GM12878 (cell line): ENCODE data around the gene TNK1. TPM values are rescaled to one million over a fixed set of nuclear protein-coding genes. Genes with fewer than 3 reads are reported as not detected.

Experiments
- ATAC-seq: fragments of 200-7000 bp; cut with Tn5 transposase; 3 replicates; pipeline ENCODE4 v1.9.1; 2020; ENCODE audit warnings: mild to moderate bottlenecking, moderate library complexity
- BruUV-seq: library from RNA; stranded (reverse); fragments of 400-500 nt; replicated peaks from 2 replicates; lab custom pipeline; 2021; lab: Mats Ljungman, UMichigan
- CTCF ChIA-PET: fragments of 300-600 bp; sonication (Branson Sonifier 250); formaldehyde crosslinking; extraction: SDS; loops from one replicate; lab custom pipeline; 2021; ENCODE audit warnings: inconsistent platforms; lab: Yijun Ruan, JAX
- POLR2A ChIA-PET: fragments of 350-600 bp; formaldehyde crosslinking; extraction: SDS; loops from one replicate; lab custom pipeline; 2021; ENCODE audit warnings: inconsistent platforms; lab: Charles Lee
- RAD21 ChIA-PET: fragments of 300-600 bp; sonication (Branson Sonifier 250); formaldehyde crosslinking; loops from one replicate; lab custom pipeline; 2023; ENCODE audit warnings: antibody characterized with exemption; ENCODE audit not compliant: unreplicated experiment; lab: Charles Lee
- SMC1A ChIA-PET: fragments of 300-600 bp; sonication (Branson Sonifier 250); formaldehyde crosslinking; loops from one replicate; lab custom pipeline; 2023; ENCODE audit not compliant: unreplicated experiment, uncharacterized antibody; lab: Charles Lee
- DNase-seq: peaks from one replicate; pipeline ENCODE4 v3.0.0-alpha.2; 2011; ENCODE audit warnings: low read depth, low spot score
- FAIRE-seq: peaks from 3 replicates; lab custom pipeline; 2011; peaks lifted over from hg19 to GRCh38; lab: Jason Lieb, UNC
- H2AFZ ChIP-seq: 2 replicates; pipeline ENCODE4 v1.6.0; 2011; ENCODE audit warnings: low read depth, low read length, control low read depth; ENCODE audit not compliant: control insufficient read depth
- H3K27ac ChIP-seq: 2 replicates; pipeline ENCODE4 v1.5.1; 2011; ENCODE audit warnings: control low read depth; ENCODE audit not compliant: control insufficient read depth, insufficient read depth
- H3K27me3 ChIP-seq, 2 experiments: replicated peaks in 1 of 2; 2 replicates each; pipeline versions ENCODE4 v1.6.0 to v1.6.1; 2011; ENCODE audit warnings: low read length in 1 of 2; ENCODE audit not compliant: control insufficient read depth in 2 of 2, insufficient read depth in 2 of 2
- H3K36me3 ChIP-seq, 2 experiments: 2 replicates each; pipeline ENCODE4 v1.5.1; 2011; ENCODE audit warnings: low read length in 1 of 2; ENCODE audit not compliant: control insufficient read depth in 2 of 2, insufficient read depth in 2 of 2
- H3K4me1 ChIP-seq: 2 replicates; pipeline ENCODE4 v1.6.1; 2011; ENCODE audit warnings: mild to moderate bottlenecking, low read length, moderate library complexity, mixed read lengths; ENCODE audit not compliant: control insufficient read depth, insufficient read depth
- H3K4me2 ChIP-seq: 2 replicates; pipeline ENCODE4 v1.6.0; 2011; ENCODE audit warnings: control low read depth; ENCODE audit not compliant: control insufficient read depth, insufficient read depth
- H3K4me3 ChIP-seq: fragments of 200-600 bp; sonication (generic); 2 replicates; pipeline ENCODE4 v1.5.1; 2016
- H3K79me2 ChIP-seq: 2 replicates; pipeline ENCODE4 v1.6.0; 2011; ENCODE audit warnings: low read length; ENCODE audit not compliant: control insufficient read depth, insufficient read depth
- H3K9ac ChIP-seq: 2 replicates; pipeline ENCODE4 v1.8.0; 2011; ENCODE audit warnings: low read length, control low read depth, mixed read lengths; ENCODE audit not compliant: control insufficient read depth, insufficient read depth
- H3K9me3 ChIP-seq: replicated peaks from 3 replicates; pipeline ENCODE4 v1.5.1; 2011; ENCODE audit warnings: mild to moderate bottlenecking, low read length; ENCODE audit not compliant: control insufficient read depth, insufficient read depth
- H4K20me1 ChIP-seq: 2 replicates; pipeline ENCODE4 v1.6.0; 2011; ENCODE audit not compliant: control insufficient read depth, insufficient read depth
- DPF2 ChIP-seq: fragments of 450-650 bp; IDR thresholded peaks from 2 replicates; pipeline ENCODE4 v1.6.1; 2017; ENCODE audit warnings: mild to moderate bottlenecking
- EED ChIP-seq: sonication (generic); IDR thresholded peaks from 2 replicates; pipeline ENCODE4 v1.6.1; 2016; ENCODE audit warnings: antibody characterized with exemption, low read depth
- GATAD2B ChIP-seq: fragments of 450-650 bp; conservative IDR thresholded peaks from 2 replicates; pipeline ENCODE4 v1.6.1; 2017; ENCODE audit warnings: low read depth, mild to moderate bottlenecking, moderate library complexity
- HDGF ChIP-seq: fragments of 450-650 bp; IDR thresholded peaks from 2 replicates; pipeline ENCODE4 v1.6.1; 2016; ENCODE audit warnings: antibody characterized with exemption
- LARP7 ChIP-seq: fragments of 450-650 bp; IDR thresholded peaks from 2 replicates; pipeline ENCODE4 v1.6.1; 2017; ENCODE audit warnings: mild to moderate bottlenecking
- POLR2AphosphoS2 ChIP-seq: IDR thresholded peaks from 2 replicates; pipeline ENCODE4 v1.6.1; 2011; ENCODE audit warnings: low read depth, mild to moderate bottlenecking, low read length, improper control_type of control experiment, moderate library complexity
- POLR2AphosphoS5 ChIP-seq: IDR thresholded peaks from 2 replicates; pipeline ENCODE4 v1.6.1; 2011; ENCODE audit warnings: mild to moderate bottlenecking, low read length, inconsistent platforms
- SMAD1 ChIP-seq: fragments of 450-650 bp; IDR thresholded peaks from 2 replicates; pipeline ENCODE4 v1.6.1; 2018; ENCODE audit warnings: mild to moderate bottlenecking, low read depth; ENCODE audit not compliant: partially characterized antibody
- SMC3 ChIP-seq: IDR thresholded peaks from 2 replicates; pipeline ENCODE4 v1.6.1; 2011; ENCODE audit warnings: low read length, improper control_type of control experiment, borderline replicate concordance
- TARDBP ChIP-seq: IDR thresholded peaks from 2 replicates; pipeline ENCODE4 v1.6.1; 2016; ENCODE audit warnings: borderline replicate concordance
- YY1 ChIP-seq: IDR thresholded peaks from 2 replicates; pipeline ENCODE4 v1.6.1; 2011; ENCODE audit warnings: low read depth, mild to moderate bottlenecking, low read length
- ZBED1 ChIP-seq: IDR thresholded peaks from 2 replicates; pipeline ENCODE4 v1.6.1; 2016; ENCODE audit warnings: borderline replicate concordance
- ZNF24 ChIP-seq: fragments of 450-650 bp; IDR thresholded peaks from 2 replicates; pipeline ENCODE4 v1.6.1; 2017; ENCODE audit warnings: antibody characterized with exemption, mild to moderate bottlenecking
- ZNF622 ChIP-seq: fragments of 450-650 bp; IDR thresholded peaks from 2 replicates; pipeline ENCODE4 v1.6.1; 2017; ENCODE audit warnings: mild to moderate bottlenecking, inconsistent platforms
- WGBS: methylation state at CpG from one replicate; pipeline ENCODE4 v1.1.6; 2016; ENCODE audit warnings: low lambda C conversion rate; ENCODE audit not compliant: insufficient replicate concordance, insufficient coverage; ENCODE audit errors: missing lambda C conversion rate; 5-methylcytosine and 5-hydroxymethylcytosine counted together
- in situ Hi-C: fragments of 300-500 bp; cut with MboI; formaldehyde crosslinking; loops from 9 replicates; pipeline ENCODE4 v1.14.3; 2018; ENCODE audit warnings: mixed read lengths
- intact Hi-C: fragments of 100-400 bp; cut with micrococcal nuclease; formaldehyde crosslinking; loops from one replicate; pipeline ENCODE4 v1.14.2; 2022; ENCODE audit not compliant: unreplicated experiment
- polyA plus RNA-seq, 11 experiments: library from polyadenylated mRNA; depleted of rRNA in 4 of 11; unstranded in 6 of 11; stranded (reverse) in 5 of 11; fragments of >200 nt; fragmentation: Nextera tagmentation in 4 of 11; fragmentation: Illumina TruSeq in 1 of 11; extraction: Ambion mirVana in 4 of 11; extraction: Trizol in 1 of 11; gene quantifications; 1 replicate in 1 of 11; 2 replicates in 10 of 11; pipeline versions ENCODE4 v1.2.1 to v1.2.3, GENCODE V29; 2011 to 2016; ENCODE audit warnings: inconsistent platforms in 2 of 11, missing spikeins in 2 of 11, low read depth in 1 of 11
- total RNA-seq, 4 experiments: library from RNA; depleted of rRNA in 3 of 4; stranded (reverse); fragments of >200 nt in 3 of 4; fragmentation: Illumina TruSeq in 1 of 4; extraction: Trizol in 1 of 4; gene quantifications; 2 replicates each; pipeline versions ENCODE4 v1.2.1 to v1.2.3, GENCODE V29; 2013 to 2021
- TF ChIP-seq, protein P1 (sequence below): fragments of 450-650 bp; formaldehyde crosslinking; IDR thresholded peaks from 2 replicates; pipeline ENCODE4 v1.4.0; 2022; ENCODE audit warnings: mild to moderate bottlenecking, moderate library complexity
- TF ChIP-seq, protein P2 (sequence below): fragments of 450-650 bp; IDR thresholded peaks from 2 replicates; pipeline ENCODE4 v1.6.1; 2016; ENCODE audit warnings: mild to moderate bottlenecking

Gene TNK1
- total and polyA plus RNA-seq, 10 of the 15 experiments (the other 5 are each of a cell fraction or from before 2014, with no cell fraction given), result 0.06 to 2.5 (median 0.70) TPM

DNA sequence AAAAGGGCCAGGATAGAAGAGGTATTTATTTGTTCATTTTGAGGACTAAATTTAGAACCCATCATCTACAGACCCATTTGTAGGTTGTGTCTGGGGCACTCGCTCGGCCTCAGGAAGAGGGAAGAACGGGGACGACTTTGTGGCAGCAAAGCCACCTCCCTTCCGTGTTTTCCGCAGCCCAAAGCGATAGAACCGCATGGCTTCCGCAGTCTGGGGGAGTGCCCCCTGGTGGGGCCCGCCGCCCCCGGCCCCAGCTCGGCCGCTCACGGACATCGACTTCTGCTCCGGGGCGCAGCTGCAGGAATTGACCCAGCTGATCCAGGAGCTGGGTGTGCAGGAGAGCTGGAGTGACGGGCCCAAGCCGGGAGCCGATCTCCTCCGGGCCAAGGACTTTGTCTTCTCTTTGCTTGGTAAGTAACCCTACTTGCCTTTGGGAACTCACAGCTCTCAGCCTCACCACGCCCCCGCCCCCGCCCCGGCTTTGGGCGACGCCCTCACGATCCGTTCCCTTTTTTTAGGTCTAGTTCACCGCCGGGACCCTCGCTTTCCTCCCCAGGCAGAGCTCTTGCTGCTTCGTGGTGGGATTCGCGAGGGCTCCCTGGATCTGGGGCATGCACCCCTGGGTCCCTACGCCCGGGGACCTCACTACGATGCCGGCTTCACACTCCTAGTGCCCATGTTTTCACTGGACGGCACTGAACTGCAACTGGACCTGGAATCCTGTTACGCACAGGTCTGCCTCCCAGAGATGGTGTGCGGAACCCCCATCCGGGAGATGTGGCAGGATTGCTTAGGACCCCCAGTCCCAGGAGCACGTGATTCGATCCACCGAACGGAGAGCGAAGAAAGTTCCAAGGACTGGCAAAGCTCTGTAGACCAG is 55.0 kb downstream of the TNK1 start:
- peak overlapping the region; percentile 78 for H3K4me3 ChIP-seq
- H3K4me2 ChIP-seq, result peak overlapping the region; percentile 85
- H3K9me3 ChIP-seq, result no peaks in the 10 kb centered on the region
- peak; percentile 49 for ATAC-seq
- POLR2A ChIA-PET, result interaction anchor here (0.8 to 8.2 kb wide), 20 partner anchors 8 to 251 kb away, joined by 3 to 63 read pairs (median 6); partner anchors contain the start of genes ACAP1, CD68, CHRNB1 and NEURL4
- no peak for DNase-seq
- in situ Hi-C loops, result no loop called here
- WGBS, result 16% methylated on average over 49 of the region's 49 CpGs
- H3K36me3 ChIP-seq, result no peaks in the 10 kb centered on the region
- RAD21 ChIA-PET, result interaction anchor here (0.6 to 3.0 kb wide), 22 partner anchors 9 to 252 kb away, joined by 3 to 21 read pairs (median 5); partner anchors contain the start of genes ACAP1, CD68, CHRNB1 and FXR2
- peaks cover 26% of the 10 kb centered on the region for H3K4me1 ChIP-seq
- H3K79me2 ChIP-seq, result peaks cover 6% of the 10 kb centered on the region
- no peaks in the 10 kb centered on the region for H4K20me1 ChIP-seq
- CTCF ChIA-PET, result interaction anchor here (0.6 to 3.4 kb wide), 27 partner anchors 10 to 769 kb away, joined by 3 to 58 read pairs (median 4); partner anchors contain the start of genes ACAP1, ATP1B2, CHRNB1 and FXR2
- SMC1A ChIA-PET, result interaction anchor here (0.6 to 3.4 kb wide), 11 partner anchors 38 to 297 kb away, joined by 3 to 35 read pairs (median 5); partner anchors contain the start of genes NEURL4, TNFSF13, TP53 and WRAP53
- peak overlapping the region; percentile 60 for H3K27ac ChIP-seq
- peak overlapping the region; percentile 64 for H3K9ac ChIP-seq
- intact Hi-C loops, result loop anchor here (1.0 to 10.0 kb wide), 6 partner anchors 19 to 391 kb away; partner anchors contain the start of genes KCTD11, SENP3, SLC16A11 and TMEM256
- BruUV-seq, result TSS peak; percentile 90
- no peak for FAIRE-seq
- peaks cover 0 to 4% of the 10 kb centered on the region in 2 experiments; a peak in 1 of 4 replicates for H3K27me3 ChIP-seq
- H2AFZ ChIP-seq, result peak overlapping the region; percentile 91
- TF ChIP-seq EED (0 out of 2 replicates have a peak, but pooled peaks have one; percentile 19), DPF2 (0 out of 2 replicates have a peak, but pooled peaks have one; percentile 28), SMAD1 (no peak), YY1 (peak; percentile 16; the same call in 1 of the 2 replicates), POLR2AphosphoS5 (peak; percentile 39; the same call in 1 of the 2 replicates), ZBED1 (0 out of 2 replicates have a peak, but pooled peaks have one; percentile 17), SMC3 (peak; percentile 23; the same call in 1 of the 2 replicates), POLR2AphosphoS2 (no peak), GATAD2B (peak; percentile 50), LARP7 (no peak), TARDBP (no peak), ZNF24 (no peak), HDGF (no peak), ZNF622 (no peak)
- TF ChIP-seq, protein P1, sequence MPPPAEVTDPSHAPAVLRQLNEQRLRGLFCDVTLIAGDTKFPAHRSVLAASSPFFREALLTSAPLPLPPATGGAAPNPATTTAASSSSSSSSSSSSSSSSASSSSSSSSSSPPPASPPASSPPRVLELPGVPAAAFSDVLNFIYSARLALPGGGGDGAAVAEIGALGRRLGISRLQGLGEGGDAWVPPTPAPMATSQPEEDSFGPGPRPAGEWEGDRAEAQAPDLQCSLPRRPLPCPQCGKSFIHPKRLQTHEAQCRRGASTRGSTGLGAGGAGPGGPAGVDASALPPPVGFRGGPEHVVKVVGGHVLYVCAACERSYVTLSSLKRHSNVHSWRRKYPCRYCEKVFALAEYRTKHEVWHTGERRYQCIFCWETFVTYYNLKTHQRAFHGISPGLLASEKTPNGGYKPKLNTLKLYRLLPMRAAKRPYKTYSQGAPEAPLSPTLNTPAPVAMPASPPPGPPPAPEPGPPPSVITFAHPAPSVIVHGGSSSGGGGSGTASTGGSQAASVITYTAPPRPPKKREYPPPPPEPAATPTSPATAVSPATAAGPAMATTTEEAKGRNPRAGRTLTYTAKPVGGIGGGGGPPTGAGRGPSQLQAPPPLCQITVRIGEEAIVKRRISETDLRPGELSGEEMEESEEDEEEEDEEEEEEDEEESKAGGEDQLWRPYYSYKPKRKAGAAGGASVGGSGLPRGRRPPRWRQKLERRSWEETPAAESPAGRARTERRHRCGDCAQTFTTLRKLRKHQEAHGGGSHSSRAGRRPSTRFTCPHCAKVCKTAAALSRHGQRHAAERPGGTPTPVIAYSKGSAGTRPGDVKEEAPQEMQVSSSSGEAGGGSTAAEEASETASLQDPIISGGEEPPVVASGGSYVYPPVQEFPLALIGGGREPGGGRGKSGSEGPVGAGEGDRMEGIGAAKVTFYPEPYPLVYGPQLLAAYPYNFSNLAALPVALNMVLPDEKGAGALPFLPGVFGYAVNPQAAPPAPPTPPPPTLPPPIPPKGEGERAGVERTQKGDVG (CRISPR knock-in tag), result no peak
- TF ChIP-seq, protein P2, sequence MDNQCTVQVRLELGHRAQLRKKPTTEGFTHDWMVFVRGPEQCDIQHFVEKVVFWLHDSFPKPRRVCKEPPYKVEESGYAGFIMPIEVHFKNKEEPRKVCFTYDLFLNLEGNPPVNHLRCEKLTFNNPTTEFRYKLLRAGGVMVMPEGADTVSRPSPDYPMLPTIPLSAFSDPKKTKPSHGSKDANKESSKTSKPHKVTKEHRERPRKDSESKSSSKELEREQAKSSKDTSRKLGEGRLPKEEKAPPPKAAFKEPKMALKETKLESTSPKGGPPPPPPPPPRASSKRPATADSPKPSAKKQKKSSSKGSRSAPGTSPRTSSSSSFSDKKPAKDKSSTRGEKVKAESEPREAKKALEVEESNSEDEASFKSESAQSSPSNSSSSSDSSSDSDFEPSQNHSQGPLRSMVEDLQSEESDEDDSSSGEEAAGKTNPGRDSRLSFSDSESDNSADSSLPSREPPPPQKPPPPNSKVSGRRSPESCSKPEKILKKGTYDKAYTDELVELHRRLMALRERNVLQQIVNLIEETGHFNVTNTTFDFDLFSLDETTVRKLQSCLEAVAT, result peak; percentile 65
